ENCODE measurements around the gene HOXB1.

GRCh38 chr17:48579760-48580554 lies 49.1 kb upstream of the HOXB1 start:
- TF ChIP-seq CTCF (conservative IDR thresholded peaks at IDR 0.05) (no peak), EZH2 (IDR thresholded peaks at IDR 0.05; ENCODE audit: low read depth) (no peak)

All from PC-9 (cell line).